ENCODE data around the gene ADAM33.

ADAM33 gene

GRCh38 chr20:3721912-3722311 is 40.1 kb upstream of the ADAM33 start:
- Histone ChIP-seq H3K27ac (no peak overlapping the region), H3K4me1 (peaks cover 7% of the 10 kb centered on the region), H3K4me2 (ENCODE audit: low read length) (no peak overlapping the region), H3K4me3 (ENCODE audit: low read depth, low read length) (no peak overlapping the region), H2AFZ (no peak overlapping the region), H3K9ac (no peak overlapping the region), H3K27me3 (ENCODE audit: control insufficient read depth, insufficient read depth, low read length) (no peaks in the 10 kb centered on the region), H3K9me3 (ENCODE audit: control insufficient read depth, low read length) (no peaks in the 10 kb centered on the region), H3K36me3 (ENCODE audit: control insufficient read depth, insufficient read depth, low read length) (no peaks in the 10 kb centered on the region), H3K79me2 (no peaks in the 10 kb centered on the region)
- TF ChIP-seq CTCF (IDR thresholded peaks at IDR 0.05): no peak

- Histone ChIP-seq H2AFZ (no peak overlapping the region), H3K4me1 (peaks cover 7% of the 10 kb centered on the region), H3K4me2 (ENCODE audit: low read length) (no peak overlapping the region), H3K27me3 (ENCODE audit: control insufficient read depth, insufficient read depth, low read length) (no peaks in the 10 kb centered on the region), H3K36me3 (ENCODE audit: control insufficient read depth, insufficient read depth, low read length) (no peaks in the 10 kb centered on the region), H3K4me3 (ENCODE audit: low read depth, low read length) (no peak overlapping the region), H3K27ac (no peak overlapping the region), H3K9me3 (ENCODE audit: control insufficient read depth, low read length) (no peaks in the 10 kb centered on the region), H3K9ac (no peak overlapping the region), H3K79me2 (no peaks in the 10 kb centered on the region)
- TF ChIP-seq CTCF (IDR thresholded peaks at IDR 0.05): no peak
These were observed 38.8 kb upstream of the ADAM33 start for GRCh38 chr20:3720626-3721025.

GRCh38 chr20:3720068-3720467 is 38.3 kb upstream of the ADAM33 start:
- peaks cover 7% of the 10 kb centered on the region for H3K4me1 ChIP-seq
- no peaks in the 10 kb centered on the region for H3K36me3 ChIP-seq (ENCODE audit: control insufficient read depth, insufficient read depth, low read length)
- H3K4me2 ChIP-seq (ENCODE audit: low read length): no peak overlapping the region
- no peak overlapping the region for H3K9ac ChIP-seq
- H3K27me3 ChIP-seq (ENCODE audit: control insufficient read depth, insufficient read depth, low read length): no peaks in the 10 kb centered on the region
- no peak overlapping the region for H3K4me3 ChIP-seq (ENCODE audit: low read depth, low read length)
- no peak for TF ChIP-seq CTCF (IDR thresholded peaks at IDR 0.05)
- no peaks in the 10 kb centered on the region for H3K79me2 ChIP-seq
- H2AFZ ChIP-seq: no peak overlapping the region
- no peaks in the 10 kb centered on the region for H3K9me3 ChIP-seq (ENCODE audit: control insufficient read depth, low read length)
- no peak overlapping the region for H3K27ac ChIP-seq

GRCh38 chr20:3719046-3719445 is 37.2 kb upstream of the ADAM33 start:
- no peak for TF ChIP-seq CTCF (IDR thresholded peaks at IDR 0.05)

GRCh38 chr20:3716195-3716834 is 34.5 kb upstream of the ADAM33 start:
- H3K9ac ChIP-seq: no peak overlapping the region
- no peak overlapping the region for H3K27ac ChIP-seq
- TF ChIP-seq CTCF (IDR thresholded peaks at IDR 0.05): peak; percentile 81
- no peaks in the 10 kb centered on the region for H3K27me3 ChIP-seq (ENCODE audit: control insufficient read depth, insufficient read depth, low read length)
- no peak overlapping the region for H3K4me3 ChIP-seq (ENCODE audit: low read depth, low read length)
- H3K4me1 ChIP-seq: peaks cover 7% of the 10 kb centered on the region
- no peak overlapping the region for H3K4me2 ChIP-seq (ENCODE audit: low read length)
- H3K36me3 ChIP-seq (ENCODE audit: control insufficient read depth, insufficient read depth, low read length): no peaks in the 10 kb centered on the region
- no peak overlapping the region for H2AFZ ChIP-seq
- H3K9me3 ChIP-seq (ENCODE audit: control insufficient read depth, low read length): no peaks in the 10 kb centered on the region
- no peaks in the 10 kb centered on the region for H3K79me2 ChIP-seq

More at GRCh38 chr20:3719046-3719445, 37.2 kb upstream of the ADAM33 start:
- no peak overlapping the region for H2AFZ ChIP-seq
- no peaks in the 10 kb centered on the region for H3K36me3 ChIP-seq (ENCODE audit: control insufficient read depth, insufficient read depth, low read length)
- H3K79me2 ChIP-seq: no peaks in the 10 kb centered on the region
- H3K27me3 ChIP-seq (ENCODE audit: control insufficient read depth, insufficient read depth, low read length): no peaks in the 10 kb centered on the region
- H3K9ac ChIP-seq: no peak overlapping the region
- H3K27ac ChIP-seq: no peak overlapping the region
- H3K4me1 ChIP-seq: peaks cover 7% of the 10 kb centered on the region
- no peaks in the 10 kb centered on the region for H3K9me3 ChIP-seq (ENCODE audit: control insufficient read depth, low read length)
- H3K4me3 ChIP-seq (ENCODE audit: low read depth, low read length): no peak overlapping the region
- H3K4me2 ChIP-seq (ENCODE audit: low read length): no peak overlapping the region

Data from parathyroid adenoma (tissue), 2 donors.